Upper lobe of left lung (tissue), 4 donors: ENCODE results near the gene KLK6.
A peak's percentile ranks its signal among the peaks of the same experiment; 100 is the strongest.

Source experiments
- EP300 ChIP-seq, 4 donors: sonication (generic); formaldehyde crosslinking; IDR thresholded peaks; one replicate each; pipeline ENCODE4 v1.5.1; 2017; ENCODE audit warnings: antibody characterized with exemption in 4 of 4, control low read depth in 2 of 4
- TF ChIP-seq, protein P1 (sequence below), 6 experiments: fragments of 450-650 bp in 4 of 6; fragments of 200-600 bp in 2 of 6; sonication (generic) in 2 of 6; IDR thresholded peaks; one replicate each; pipeline ENCODE4 v1.5.1; 2016 to 2019; ENCODE audit warnings: antibody characterized with exemption in 6 of 6

DNA sequence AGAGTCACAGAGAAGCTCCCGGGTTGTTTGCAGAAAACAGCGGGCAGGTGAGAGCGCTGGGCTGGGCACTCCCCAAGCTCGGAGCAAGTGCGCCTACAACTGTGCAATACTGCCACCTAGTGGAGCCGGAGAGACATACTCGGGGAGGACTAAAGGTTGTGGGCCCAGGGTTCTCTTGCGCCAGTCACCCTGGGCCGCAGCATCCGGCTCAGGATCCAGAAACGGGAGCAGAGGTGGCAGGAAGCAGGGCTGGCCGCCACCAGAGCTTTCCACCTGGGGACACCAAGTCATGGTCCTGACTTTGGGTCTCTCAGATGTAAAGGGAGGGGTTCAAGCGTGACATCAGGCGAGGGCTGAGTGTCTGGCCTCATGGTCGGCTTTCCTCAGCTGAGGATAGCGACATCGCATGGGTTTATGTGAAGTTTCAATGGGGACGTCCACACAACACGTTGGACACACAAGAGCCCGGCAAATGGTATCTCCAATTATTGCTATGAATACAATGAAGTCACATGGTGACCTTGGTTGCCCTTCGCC is 47.0 kb downstream of the KLK6 start:
- TF ChIP-seq EP300 (IDR thresholded peaks at IDR 0.05): no peak
- TF ChIP-seq, protein P1, sequence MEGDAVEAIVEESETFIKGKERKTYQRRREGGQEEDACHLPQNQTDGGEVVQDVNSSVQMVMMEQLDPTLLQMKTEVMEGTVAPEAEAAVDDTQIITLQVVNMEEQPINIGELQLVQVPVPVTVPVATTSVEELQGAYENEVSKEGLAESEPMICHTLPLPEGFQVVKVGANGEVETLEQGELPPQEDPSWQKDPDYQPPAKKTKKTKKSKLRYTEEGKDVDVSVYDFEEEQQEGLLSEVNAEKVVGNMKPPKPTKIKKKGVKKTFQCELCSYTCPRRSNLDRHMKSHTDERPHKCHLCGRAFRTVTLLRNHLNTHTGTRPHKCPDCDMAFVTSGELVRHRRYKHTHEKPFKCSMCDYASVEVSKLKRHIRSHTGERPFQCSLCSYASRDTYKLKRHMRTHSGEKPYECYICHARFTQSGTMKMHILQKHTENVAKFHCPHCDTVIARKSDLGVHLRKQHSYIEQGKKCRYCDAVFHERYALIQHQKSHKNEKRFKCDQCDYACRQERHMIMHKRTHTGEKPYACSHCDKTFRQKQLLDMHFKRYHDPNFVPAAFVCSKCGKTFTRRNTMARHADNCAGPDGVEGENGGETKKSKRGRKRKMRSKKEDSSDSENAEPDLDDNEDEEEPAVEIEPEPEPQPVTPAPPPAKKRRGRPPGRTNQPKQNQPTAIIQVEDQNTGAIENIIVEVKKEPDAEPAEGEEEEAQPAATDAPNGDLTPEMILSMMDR (IDR thresholded peaks at IDR 0.05): peak; percentile 70 to 80 (median 78)
